ENCODE results near the gene COL11A1.

COL11A1 gene

DNA sequence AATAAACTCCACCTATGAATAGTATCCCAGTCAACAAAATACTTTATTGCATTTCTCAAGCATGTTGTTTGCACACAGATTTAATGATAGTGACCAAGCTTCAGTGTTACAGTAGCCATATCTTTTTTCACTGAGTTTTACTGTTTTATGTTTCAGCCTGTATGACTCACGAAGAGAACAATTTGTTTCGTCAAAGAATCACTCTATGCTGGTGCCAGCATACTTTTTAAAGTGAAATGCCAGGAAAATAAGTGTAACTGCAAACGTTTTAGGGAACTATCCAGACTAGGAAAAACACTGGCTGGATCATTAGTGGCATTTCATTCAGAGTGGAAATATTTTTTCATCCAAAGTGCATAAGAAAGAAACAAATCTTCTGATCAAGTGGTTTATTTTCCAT lies 210.8 kb downstream of the COL11A1 start:
- H3K36me3 ChIP-seq (ENCODE audit: insufficient read depth, low read length) = no peaks in the 10 kb centered on the region
- H3K9ac ChIP-seq (ENCODE audit: low read length) = no peak overlapping the region
- H3K4me1 ChIP-seq (ENCODE audit: insufficient read depth, low read length) = no peaks in the 10 kb centered on the region
- no peaks in the 10 kb centered on the region for H3K27me3 ChIP-seq (ENCODE audit: control insufficient read depth in 1 of 2, insufficient read depth in 2 of 2, low read length in 2 of 2)
- H3K4me3 ChIP-seq (ENCODE audit: low read depth in 1 of 2, low read length in 2 of 2) = no peak overlapping the region
- H3K9me3 ChIP-seq (ENCODE audit: low read length) = no peaks in the 10 kb centered on the region
- no peak overlapping the region for H3K27ac ChIP-seq (ENCODE audit: low read depth, low read length)

GRCh38 chr1:102896771-102897170 lies 211.6 kb downstream of the COL11A1 start:
- Histone ChIP-seq H3K27me3 (ENCODE audit: control insufficient read depth in 1 of 2, insufficient read depth in 2 of 2, low read length in 2 of 2) (no peaks in the 10 kb centered on the region), H3K4me3 (ENCODE audit: low read depth in 1 of 2, low read length in 2 of 2) (no peak overlapping the region), H3K36me3 (ENCODE audit: insufficient read depth, low read length) (no peaks in the 10 kb centered on the region), H3K4me1 (ENCODE audit: insufficient read depth, low read length) (no peaks in the 10 kb centered on the region), H3K9me3 (ENCODE audit: low read length) (no peaks in the 10 kb centered on the region), H3K27ac (ENCODE audit: low read depth, low read length) (no peak overlapping the region), H3K9ac (ENCODE audit: low read length) (no peak overlapping the region)

DNA sequence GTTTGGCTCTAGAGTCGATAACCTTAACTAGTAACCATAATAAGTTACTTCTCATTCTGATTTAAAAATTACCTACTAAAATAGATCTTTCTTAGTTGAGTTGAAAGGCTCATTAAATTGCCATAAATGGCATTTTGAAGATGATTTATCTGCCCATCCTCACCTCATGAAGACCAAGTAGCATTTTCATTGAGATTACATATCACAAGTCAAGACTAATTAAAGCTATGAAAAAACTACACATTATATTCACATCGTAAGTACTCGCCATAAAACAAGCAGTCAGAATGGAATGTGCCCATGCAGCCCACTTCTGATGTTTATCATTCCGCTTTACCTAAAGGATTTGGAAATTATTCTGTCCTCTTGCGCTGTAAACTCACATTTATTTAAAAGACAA lies 212.0 kb downstream of the COL11A1 start:
- Histone ChIP-seq H3K27ac (ENCODE audit: low read depth, low read length) (no peak overlapping the region), H3K9ac (ENCODE audit: low read length) (no peak overlapping the region), H3K4me1 (ENCODE audit: insufficient read depth, low read length) (no peaks in the 10 kb centered on the region), H3K4me3 (ENCODE audit: low read depth in 1 of 2, low read length in 2 of 2) (no peak overlapping the region), H3K36me3 (ENCODE audit: insufficient read depth, low read length) (no peaks in the 10 kb centered on the region), H3K9me3 (ENCODE audit: low read length) (no peaks in the 10 kb centered on the region), H3K27me3 (ENCODE audit: control insufficient read depth in 1 of 2, insufficient read depth in 2 of 2, low read length in 2 of 2) (no peaks in the 10 kb centered on the region)

DNA sequence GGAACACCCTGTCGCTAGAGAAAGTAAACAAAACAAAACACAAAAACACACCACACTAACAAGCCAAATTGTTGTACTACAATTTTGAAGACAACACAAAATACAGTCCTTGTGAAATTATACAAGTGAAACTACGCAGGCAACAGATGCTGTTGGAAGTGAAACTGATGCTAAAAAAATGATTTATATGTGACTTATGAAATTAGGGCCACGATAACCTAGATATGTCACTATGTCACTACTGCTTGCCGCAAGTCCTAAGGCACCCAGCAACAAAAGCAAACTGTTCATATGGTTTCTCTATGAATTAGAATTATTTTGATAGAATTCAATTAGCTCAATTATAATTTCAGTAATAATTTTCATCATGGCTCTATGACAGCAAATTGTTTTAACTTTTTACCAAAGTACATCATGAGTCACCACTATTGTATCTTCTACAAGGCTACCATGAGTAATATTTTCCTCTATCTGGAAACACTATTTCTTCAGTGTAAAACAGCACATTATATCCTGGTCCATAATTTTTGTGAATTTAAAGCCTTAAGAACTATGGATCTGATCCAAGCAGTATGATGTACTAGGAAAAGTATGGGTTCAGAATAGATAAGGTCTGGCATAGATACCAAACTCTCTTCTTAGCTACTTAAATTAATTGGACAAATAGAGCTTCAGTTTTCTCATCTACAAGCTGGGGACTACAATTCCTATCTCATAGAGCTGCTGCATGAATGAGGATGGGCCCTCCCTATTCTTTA lies 216.3 kb downstream of the COL11A1 start:
- no peak overlapping the region for H3K4me3 ChIP-seq (ENCODE audit: low read depth in 1 of 2, low read length in 2 of 2)
- no peak overlapping the region for H3K27ac ChIP-seq (ENCODE audit: low read depth, low read length)
- H3K9ac ChIP-seq (ENCODE audit: low read length) = no peak overlapping the region
- no peaks in the 10 kb centered on the region for H3K27me3 ChIP-seq (ENCODE audit: control insufficient read depth in 1 of 2, insufficient read depth in 2 of 2, low read length in 2 of 2)
- no peaks in the 10 kb centered on the region for H3K4me1 ChIP-seq (ENCODE audit: insufficient read depth, low read length)
- no peaks in the 10 kb centered on the region for H3K36me3 ChIP-seq (ENCODE audit: insufficient read depth, low read length)
- no peaks in the 10 kb centered on the region for H3K9me3 ChIP-seq (ENCODE audit: low read length)

DNA sequence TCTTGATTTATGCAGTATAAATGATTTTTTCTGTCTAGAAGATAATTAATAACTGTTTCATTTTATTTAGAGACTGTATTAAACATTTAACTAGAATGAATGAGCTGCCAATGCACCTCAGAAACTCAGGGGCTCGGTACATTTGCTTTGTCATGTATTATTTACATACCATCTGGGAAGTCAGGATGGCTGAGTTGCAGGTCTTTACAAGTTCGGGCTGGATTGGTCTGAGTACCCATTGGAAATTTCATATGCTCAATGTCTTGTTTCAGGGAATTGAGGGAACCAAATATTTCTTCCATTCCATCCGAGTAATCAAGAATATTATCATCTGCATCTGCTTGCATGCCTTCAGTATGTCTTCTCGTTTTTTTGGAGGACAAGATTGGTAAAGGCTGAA lies 221.7 kb downstream of the COL11A1 start:
- Histone ChIP-seq H3K4me3 (ENCODE audit: low read depth in 1 of 2, low read length in 2 of 2) (no peak overlapping the region), H3K4me1 (ENCODE audit: insufficient read depth, low read length) (no peaks in the 10 kb centered on the region), H3K27ac (ENCODE audit: low read depth, low read length) (no peak overlapping the region), H3K27me3 (ENCODE audit: control insufficient read depth in 1 of 2, insufficient read depth in 2 of 2, low read length in 2 of 2) (no peaks in the 10 kb centered on the region), H3K9ac (ENCODE audit: low read length) (no peak overlapping the region), H3K36me3 (ENCODE audit: insufficient read depth, low read length) (no peaks in the 10 kb centered on the region), H3K9me3 (ENCODE audit: low read length) (no peaks in the 10 kb centered on the region)

DNA sequence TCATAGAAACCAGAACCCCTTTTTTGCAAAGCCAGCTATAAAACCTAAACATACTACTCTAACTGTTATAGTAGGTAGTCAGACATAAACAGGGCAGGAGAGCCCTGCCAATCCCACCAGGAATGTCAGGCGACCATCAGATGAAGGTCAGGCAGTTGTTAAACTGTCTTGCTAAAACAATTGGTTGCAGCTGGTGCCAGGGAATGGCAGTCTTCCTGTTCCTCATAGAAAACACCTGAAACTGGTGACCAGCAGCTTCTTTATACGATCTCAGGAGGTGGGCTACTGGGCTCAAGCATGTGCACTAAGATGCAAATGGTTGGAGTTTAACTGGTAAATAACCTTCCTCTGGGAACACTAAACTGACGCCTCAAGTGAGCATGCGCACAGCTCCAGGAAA lies 224.1 kb downstream of the COL11A1 start:
- H3K27me3 ChIP-seq (ENCODE audit: control insufficient read depth in 1 of 2, insufficient read depth in 2 of 2, low read length in 2 of 2) = no peaks in the 10 kb centered on the region
- no peak overlapping the region for H3K4me3 ChIP-seq (ENCODE audit: low read depth in 1 of 2, low read length in 2 of 2)
- no peaks in the 10 kb centered on the region for H3K4me1 ChIP-seq (ENCODE audit: insufficient read depth, low read length)
- no peak overlapping the region for H3K27ac ChIP-seq (ENCODE audit: low read depth, low read length)
- H3K9ac ChIP-seq (ENCODE audit: low read length) = no peak overlapping the region
- H3K36me3 ChIP-seq (ENCODE audit: insufficient read depth, low read length) = no peaks in the 10 kb centered on the region
- H3K9me3 ChIP-seq (ENCODE audit: low read length) = no peaks in the 10 kb centered on the region

- no peaks in the 10 kb centered on the region for H3K36me3 ChIP-seq (ENCODE audit: insufficient read depth, low read length)
- H3K27me3 ChIP-seq (ENCODE audit: control insufficient read depth in 1 of 2, insufficient read depth in 2 of 2, low read length in 2 of 2) = no peaks in the 10 kb centered on the region
- no peak overlapping the region for H3K4me3 ChIP-seq (ENCODE audit: low read depth in 1 of 2, low read length in 2 of 2)
- no peak overlapping the region for H3K9ac ChIP-seq (ENCODE audit: low read length)
- no peaks in the 10 kb centered on the region for H3K4me1 ChIP-seq (ENCODE audit: insufficient read depth, low read length)
- no peaks in the 10 kb centered on the region for H3K9me3 ChIP-seq (ENCODE audit: low read length)
- H3K27ac ChIP-seq (ENCODE audit: low read depth, low read length) = no peak overlapping the region
Measured at GRCh38 chr1:102879439-102879993, 228.8 kb downstream of the COL11A1 start.

DNA sequence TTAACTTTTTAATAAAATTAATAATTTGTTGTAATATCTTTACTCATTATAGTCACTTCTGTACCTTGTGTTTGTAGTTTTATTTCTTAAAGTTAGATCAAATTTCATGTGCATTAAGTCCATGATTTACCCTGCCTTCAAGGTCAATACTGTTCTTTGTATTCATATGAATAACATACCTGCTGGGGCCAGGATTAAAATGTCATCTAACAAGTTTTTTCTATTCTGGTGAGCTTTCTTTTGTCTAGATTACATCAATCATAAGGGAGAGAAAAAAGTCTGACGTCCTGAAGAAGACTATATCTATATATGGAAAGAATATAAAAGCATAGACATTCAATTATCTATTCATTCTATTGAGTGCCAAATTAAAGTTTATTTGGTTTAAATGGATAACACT lies 232.6 kb downstream of the COL11A1 start:
- Histone ChIP-seq H3K4me3 (ENCODE audit: low read depth in 1 of 2, low read length in 2 of 2) (no peak overlapping the region), H3K4me1 (ENCODE audit: insufficient read depth, low read length) (no peaks in the 10 kb centered on the region), H3K27ac (ENCODE audit: low read depth, low read length) (no peak overlapping the region), H3K27me3 (ENCODE audit: control insufficient read depth in 1 of 2, insufficient read depth in 2 of 2, low read length in 2 of 2) (no peaks in the 10 kb centered on the region), H3K36me3 (ENCODE audit: insufficient read depth, low read length) (no peaks in the 10 kb centered on the region), H3K9me3 (ENCODE audit: low read length) (no peaks in the 10 kb centered on the region), H3K9ac (ENCODE audit: low read length) (no peak overlapping the region)

DNA sequence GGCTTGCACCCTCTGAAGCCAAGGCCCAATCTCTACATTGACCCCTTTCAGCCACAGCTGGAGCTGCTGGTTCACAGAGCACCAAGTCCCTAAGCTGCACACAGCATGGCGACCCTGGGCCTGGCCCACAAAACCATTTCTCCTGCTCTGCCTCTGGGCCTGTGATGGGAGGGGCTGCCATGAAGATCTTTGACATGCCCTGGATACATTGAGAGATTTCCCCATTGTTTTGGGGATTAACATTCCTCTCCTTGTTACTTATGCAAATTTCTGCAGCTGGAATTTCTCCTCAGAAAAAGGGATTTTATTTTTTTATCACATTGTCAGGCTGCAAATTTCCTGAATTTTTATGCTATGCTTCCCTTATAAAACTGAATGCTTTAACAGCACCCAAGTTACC lies 235.8 kb downstream of the COL11A1 start:
- Histone ChIP-seq H3K27me3 (ENCODE audit: control insufficient read depth in 1 of 2, insufficient read depth in 2 of 2, low read length in 2 of 2) (no peaks in the 10 kb centered on the region), H3K4me3 (ENCODE audit: low read depth in 1 of 2, low read length in 2 of 2) (no peak overlapping the region), H3K9ac (ENCODE audit: low read length) (no peak overlapping the region), H3K36me3 (ENCODE audit: insufficient read depth, low read length) (no peaks in the 10 kb centered on the region), H3K9me3 (ENCODE audit: low read length) (no peaks in the 10 kb centered on the region), H3K4me1 (ENCODE audit: insufficient read depth, low read length) (no peaks in the 10 kb centered on the region), H3K27ac (ENCODE audit: low read depth, low read length) (no peak overlapping the region)

DNA sequence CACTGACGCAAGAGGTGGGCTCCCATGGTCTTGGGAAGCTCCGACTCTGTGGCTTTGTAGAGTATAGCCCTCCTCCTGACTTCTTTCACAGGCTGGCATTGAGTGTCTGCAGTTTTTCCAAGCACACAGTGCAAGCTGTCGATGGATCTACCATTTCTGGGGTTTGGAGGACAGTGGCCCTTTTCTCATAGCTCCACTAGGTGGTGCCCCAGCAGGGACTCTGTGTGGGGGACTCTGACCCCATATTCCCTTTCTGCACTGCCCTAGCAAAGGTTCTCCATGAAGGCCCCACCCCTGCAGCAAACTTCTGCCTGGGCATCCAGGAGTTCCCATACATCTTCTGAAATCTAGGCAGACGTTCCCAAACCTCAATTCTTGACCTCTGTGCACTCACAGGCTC lies 236.2 kb downstream of the COL11A1 start:
- no peaks in the 10 kb centered on the region for H3K4me1 ChIP-seq (ENCODE audit: insufficient read depth, low read length)
- H3K36me3 ChIP-seq (ENCODE audit: insufficient read depth, low read length) = no peaks in the 10 kb centered on the region
- no peak overlapping the region for H3K9ac ChIP-seq (ENCODE audit: low read length)
- no peak overlapping the region for H3K4me3 ChIP-seq (ENCODE audit: low read depth in 1 of 2, low read length in 2 of 2)
- no peaks in the 10 kb centered on the region for H3K9me3 ChIP-seq (ENCODE audit: low read length)
- H3K27ac ChIP-seq (ENCODE audit: low read depth, low read length) = no peak overlapping the region
- H3K27me3 ChIP-seq (ENCODE audit: control insufficient read depth in 1 of 2, insufficient read depth in 2 of 2, low read length in 2 of 2) = no peaks in the 10 kb centered on the region

GRCh38 chr1:102863704-102864103 lies 244.6 kb downstream of the COL11A1 start:
- Histone ChIP-seq H3K9me3 (ENCODE audit: low read length) (no peaks in the 10 kb centered on the region), H3K27ac (ENCODE audit: low read depth, low read length) (no peak overlapping the region), H3K4me3 (ENCODE audit: low read depth in 1 of 2, low read length in 2 of 2) (no peak overlapping the region), H3K36me3 (ENCODE audit: insufficient read depth, low read length) (no peaks in the 10 kb centered on the region), H3K9ac (ENCODE audit: low read length) (no peak overlapping the region), H3K27me3 (ENCODE audit: control insufficient read depth in 1 of 2, insufficient read depth in 2 of 2, low read length in 2 of 2) (no peaks in the 10 kb centered on the region), H3K4me1 (ENCODE audit: insufficient read depth, low read length) (no peaks in the 10 kb centered on the region)

GRCh38 chr1:102861247-102861646 lies 247.1 kb downstream of the COL11A1 start:
- H3K4me1 ChIP-seq (ENCODE audit: insufficient read depth, low read length) = no peaks in the 10 kb centered on the region
- no peaks in the 10 kb centered on the region for H3K36me3 ChIP-seq (ENCODE audit: insufficient read depth, low read length)
- no peaks in the 10 kb centered on the region for H3K27me3 ChIP-seq (ENCODE audit: control insufficient read depth in 1 of 2, insufficient read depth in 2 of 2, low read length in 2 of 2)
- H3K9me3 ChIP-seq (ENCODE audit: low read length) = no peaks in the 10 kb centered on the region
- no peak overlapping the region for H3K9ac ChIP-seq (ENCODE audit: low read length)
- no peak overlapping the region for H3K4me3 ChIP-seq (ENCODE audit: low read depth in 1 of 2, low read length in 2 of 2)
- H3K27ac ChIP-seq (ENCODE audit: low read depth, low read length) = no peak overlapping the region
